Breast epithelium (tissue), 4 donors: Measurements from ENCODE around the gene FARP2. TPM values are rescaled to one million over a fixed set of nuclear protein-coding genes. Genes with fewer than 3 reads are reported as not detected.

Experiments
- DNase-seq, 2 donors: peaks; one replicate each; pipeline ENCODE4 v3.0.0-alpha.2; 2019; ENCODE audit warnings: low spot score in 2 of 2
- H3K27ac ChIP-seq, 2 donors: fragments of 200-600 bp; sonication (generic) in 1 of 2; one replicate each; pipeline ENCODE4 v1.5.1; 2016 to 2019; ENCODE audit warnings: mild to moderate bottlenecking in 1 of 2
- H3K27me3 ChIP-seq, 2 donors: fragments of 200-600 bp; sonication (generic) in 1 of 2; one replicate each; pipeline versions ENCODE4 v1.5.1 to v1.6.0; 2017 to 2019; ENCODE audit warnings: control low read depth in 1 of 2, mild to moderate bottlenecking in 1 of 2
- H3K36me3 ChIP-seq: fragments of 200-600 bp; one replicate; pipeline ENCODE4 v1.5.1; 2019
- H3K4me1 ChIP-seq, 2 donors: fragments of 200-600 bp; sonication (generic); one replicate each; pipeline ENCODE4 v1.5.1; 2016 to 2019; ENCODE audit warnings: control low read depth in 1 of 2
- H3K4me3 ChIP-seq, 3 donors: fragments of 200-600 bp; sonication (generic); 1 replicate in 2 of 3; 2 replicates in 1 of 3; pipeline ENCODE4 v1.5.1; 2016 to 2019; ENCODE audit warnings: mild to moderate bottlenecking in 3 of 3, moderate library complexity in 2 of 3
- H3K9me3 ChIP-seq, 2 donors: fragments of 200-600 bp; sonication (generic) in 1 of 2; one replicate each; pipeline ENCODE4 v1.5.1; 2016 to 2019; ENCODE audit warnings: control low read depth in 1 of 2
- POLR2A ChIP-seq: fragments of 450-650 bp; IDR thresholded peaks from one replicate; pipeline ENCODE4 v1.6.1; 2016; ENCODE audit warnings: antibody characterized with exemption, mild to moderate bottlenecking, moderate library complexity
- POLR2AphosphoS5 ChIP-seq, 3 donors: sonication (generic); formaldehyde crosslinking; IDR thresholded peaks; one replicate each; pipeline ENCODE4 v1.6.1; 2017; ENCODE audit warnings: antibody characterized with exemption in 3 of 3
- intact Hi-C: fragments of 100-400 bp; cut with DNase I; formaldehyde crosslinking; loops from one replicate; pipeline ENCODE4 v1.15.1; 2023; ENCODE audit warnings: low total_unique reads
- total RNA-seq, 3 donors: library from RNA; depleted of rRNA; stranded (reverse); fragments of >200 nt; gene quantifications; one replicate each; pipeline ENCODE4 v1.1.0, GENCODE V29; 2016
- TF ChIP-seq, protein P1 (sequence below), 3 donors: fragments of 450-650 bp; IDR thresholded peaks; one replicate each; pipeline ENCODE4 v1.5.1; 2016 to 2017; ENCODE audit warnings: antibody characterized with exemption in 3 of 3, mild to moderate bottlenecking in 3 of 3, moderate library complexity in 3 of 3

The FARP2 gene
- total RNA-seq, 3 donors from 2014 or later, result 34.4 to 43.3 (median 40.3) TPM

DNA sequence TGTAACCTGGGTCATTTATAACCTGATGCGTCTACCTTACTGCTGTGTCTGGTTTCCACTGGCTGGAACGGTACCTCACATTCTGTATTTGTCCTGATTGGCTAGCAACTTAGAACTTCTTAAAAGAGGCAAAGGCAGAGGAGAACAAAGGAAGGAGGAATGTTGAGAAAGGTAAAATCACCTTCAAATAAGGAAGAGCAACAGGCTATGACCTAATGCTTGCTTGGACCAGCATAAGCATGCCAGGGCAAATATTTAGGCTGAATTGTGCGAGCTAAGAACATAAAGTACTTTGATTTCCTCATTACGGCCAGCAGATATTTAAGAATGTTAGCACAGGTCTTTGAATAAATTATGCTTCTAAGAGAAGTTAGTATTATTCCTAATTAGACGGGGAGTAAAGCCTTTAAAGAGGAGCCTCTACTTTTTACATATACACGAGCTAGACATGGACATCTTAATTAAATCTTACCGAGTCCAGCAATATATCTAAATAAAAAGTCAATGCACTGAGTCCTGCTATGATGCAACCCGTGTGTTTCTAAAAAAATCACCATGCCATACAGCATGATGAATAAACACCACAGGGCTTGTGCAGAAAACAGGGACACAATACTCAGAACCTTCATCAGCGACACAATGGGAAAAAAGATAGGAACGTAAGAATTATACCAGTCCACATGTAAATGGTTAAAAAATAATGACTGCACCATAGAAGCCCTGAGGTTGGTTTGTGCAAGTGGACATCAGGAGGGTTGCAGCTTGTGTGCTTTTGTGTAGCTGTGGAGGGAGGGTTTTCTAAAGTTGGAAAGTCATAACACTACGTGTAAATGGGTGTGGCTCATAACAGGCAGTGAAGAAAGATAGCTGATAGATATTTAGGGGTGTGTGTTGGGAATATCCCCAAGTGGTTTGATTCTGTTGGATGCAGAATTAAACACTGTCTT lies 26.1 kb upstream of the FARP2 start:
- no peaks in the 10 kb centered on the region for H3K36me3 ChIP-seq
- H3K4me3 ChIP-seq, result no peak overlapping the region
- no peaks in the 10 kb centered on the region for H3K27me3 ChIP-seq
- peak overlapping the region; percentile 8 to 21 for H3K27ac ChIP-seq
- no peaks in the 10 kb centered on the region for H3K4me1 ChIP-seq
- DNase-seq, result no peak
- H3K9me3 ChIP-seq, result no peaks in the 10 kb centered on the region
- intact Hi-C loops, result no loop called here
- TF ChIP-seq POLR2A (no peak), POLR2AphosphoS5 (IDR thresholded peaks at IDR 0.05) (no peak)
- TF ChIP-seq, protein P1, sequence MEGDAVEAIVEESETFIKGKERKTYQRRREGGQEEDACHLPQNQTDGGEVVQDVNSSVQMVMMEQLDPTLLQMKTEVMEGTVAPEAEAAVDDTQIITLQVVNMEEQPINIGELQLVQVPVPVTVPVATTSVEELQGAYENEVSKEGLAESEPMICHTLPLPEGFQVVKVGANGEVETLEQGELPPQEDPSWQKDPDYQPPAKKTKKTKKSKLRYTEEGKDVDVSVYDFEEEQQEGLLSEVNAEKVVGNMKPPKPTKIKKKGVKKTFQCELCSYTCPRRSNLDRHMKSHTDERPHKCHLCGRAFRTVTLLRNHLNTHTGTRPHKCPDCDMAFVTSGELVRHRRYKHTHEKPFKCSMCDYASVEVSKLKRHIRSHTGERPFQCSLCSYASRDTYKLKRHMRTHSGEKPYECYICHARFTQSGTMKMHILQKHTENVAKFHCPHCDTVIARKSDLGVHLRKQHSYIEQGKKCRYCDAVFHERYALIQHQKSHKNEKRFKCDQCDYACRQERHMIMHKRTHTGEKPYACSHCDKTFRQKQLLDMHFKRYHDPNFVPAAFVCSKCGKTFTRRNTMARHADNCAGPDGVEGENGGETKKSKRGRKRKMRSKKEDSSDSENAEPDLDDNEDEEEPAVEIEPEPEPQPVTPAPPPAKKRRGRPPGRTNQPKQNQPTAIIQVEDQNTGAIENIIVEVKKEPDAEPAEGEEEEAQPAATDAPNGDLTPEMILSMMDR (IDR thresholded peaks at IDR 0.05), result no peak

DNA sequence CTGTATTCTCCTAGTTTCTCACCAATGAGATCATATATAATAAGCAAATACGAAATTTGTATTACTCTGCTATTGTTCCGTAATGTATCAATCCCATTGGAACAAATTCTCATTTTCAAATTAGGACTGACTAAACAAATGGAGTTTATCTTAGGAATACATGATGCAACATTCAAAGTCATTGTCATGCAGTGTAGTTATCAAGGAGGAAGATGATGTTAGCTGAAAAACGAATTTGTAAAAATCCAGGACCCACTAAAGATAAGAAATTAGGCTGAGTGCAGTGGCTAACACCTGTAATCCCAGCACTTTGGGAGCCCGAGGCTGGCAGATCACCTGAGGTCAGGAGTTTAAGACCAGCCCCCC lies 25.5 kb upstream of the FARP2 start:
- TF ChIP-seq, protein P1 (IDR thresholded peaks at IDR 0.05), result no peak
- TF ChIP-seq POLR2A, result no peak
- no peak for TF ChIP-seq POLR2AphosphoS5 (IDR thresholded peaks at IDR 0.05)
- no peaks in the 10 kb centered on the region for H3K9me3 ChIP-seq
- no peak overlapping the region for H3K4me3 ChIP-seq
- H3K27ac ChIP-seq, result no peak overlapping the region
- no peaks in the 10 kb centered on the region for H3K4me1 ChIP-seq
- no peak for DNase-seq
- intact Hi-C loops, result no loop called here
- no peaks in the 10 kb centered on the region for H3K27me3 ChIP-seq
- no peaks in the 10 kb centered on the region for H3K36me3 ChIP-seq

DNA sequence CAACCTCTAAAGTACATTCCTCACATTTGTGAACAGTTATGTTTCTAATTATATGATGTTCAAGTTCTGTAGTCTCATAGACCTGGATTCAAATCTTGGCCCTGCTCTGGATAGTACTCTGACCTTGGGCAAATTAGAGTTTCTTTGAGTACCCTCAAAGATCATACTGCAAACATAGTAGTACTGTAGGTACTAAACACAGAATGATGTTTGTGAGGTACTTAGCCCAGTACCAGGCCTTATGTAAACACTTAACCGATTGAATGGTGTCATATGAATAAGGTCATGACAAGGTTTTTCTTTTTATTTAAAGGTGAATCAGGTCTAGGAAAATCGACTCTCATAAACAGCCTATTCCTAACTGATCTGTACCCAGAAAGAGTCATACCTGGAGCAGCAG lies 21.3 kb upstream of the FARP2 start:
- Histone ChIP-seq H3K9me3 (no peaks in the 10 kb centered on the region), H3K36me3 (no peaks in the 10 kb centered on the region), H3K4me1 (no peaks in the 10 kb centered on the region), H3K27ac (no peak overlapping the region), H3K27me3 (no peaks in the 10 kb centered on the region), H3K4me3 (no peak overlapping the region)
- TF ChIP-seq POLR2A, result no peak
- TF ChIP-seq, protein P1 (IDR thresholded peaks at IDR 0.05), result no peak
- no peak for TF ChIP-seq POLR2AphosphoS5 (IDR thresholded peaks at IDR 0.05)
- no peak for DNase-seq
- intact Hi-C loops, result no loop called here

DNA sequence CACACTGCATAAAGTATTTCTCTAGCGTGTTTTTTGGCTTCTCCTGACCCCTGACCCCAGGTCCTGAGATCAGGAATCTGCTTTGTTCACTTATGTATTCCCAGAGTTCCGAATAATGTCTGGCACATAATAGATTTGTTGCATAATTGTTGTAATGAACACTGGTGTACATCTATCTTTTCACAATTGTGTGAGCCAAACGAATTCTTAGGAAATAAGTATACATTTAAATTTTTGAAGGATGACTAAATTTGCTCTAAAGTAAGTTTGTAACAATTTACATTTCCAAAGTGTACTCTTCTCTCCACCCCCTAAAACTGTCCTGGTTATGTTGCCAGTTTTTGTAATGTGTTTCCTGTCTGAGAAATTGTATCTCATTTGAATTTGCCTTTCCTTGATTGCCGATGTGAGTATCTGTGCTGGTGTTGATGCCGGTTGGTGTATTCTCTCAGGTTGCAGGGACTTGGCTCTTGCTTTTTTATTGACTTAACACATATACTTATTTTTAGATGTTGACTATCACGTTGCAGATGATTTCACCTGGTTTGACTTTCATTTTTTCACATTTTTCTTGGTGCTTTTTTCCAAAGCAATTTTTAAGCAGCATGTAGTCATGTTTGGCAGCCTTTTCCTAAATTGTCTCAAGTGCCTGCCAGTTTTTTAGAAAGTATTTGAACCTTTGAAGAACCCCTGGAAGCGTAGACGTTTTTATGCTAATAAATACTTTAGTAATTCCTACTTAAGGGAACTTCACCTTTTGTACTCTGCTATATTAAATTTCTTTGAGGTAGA lies 16.1 kb upstream of the FARP2 start:
- intact Hi-C loops, result no loop called here
- Histone ChIP-seq H3K36me3 (no peaks in the 10 kb centered on the region), H3K4me3 (no peak overlapping the region), H3K27me3 (no peaks in the 10 kb centered on the region), H3K9me3 (no peaks in the 10 kb centered on the region), H3K4me1 (no peaks in the 10 kb centered on the region), H3K27ac (peak overlapping the region; percentile 1 to 62)
- TF ChIP-seq POLR2A (no peak), POLR2AphosphoS5 (IDR thresholded peaks at IDR 0.05) (no peak)
- TF ChIP-seq, protein P1 (IDR thresholded peaks at IDR 0.05), result no peak
- no peak for DNase-seq

DNA sequence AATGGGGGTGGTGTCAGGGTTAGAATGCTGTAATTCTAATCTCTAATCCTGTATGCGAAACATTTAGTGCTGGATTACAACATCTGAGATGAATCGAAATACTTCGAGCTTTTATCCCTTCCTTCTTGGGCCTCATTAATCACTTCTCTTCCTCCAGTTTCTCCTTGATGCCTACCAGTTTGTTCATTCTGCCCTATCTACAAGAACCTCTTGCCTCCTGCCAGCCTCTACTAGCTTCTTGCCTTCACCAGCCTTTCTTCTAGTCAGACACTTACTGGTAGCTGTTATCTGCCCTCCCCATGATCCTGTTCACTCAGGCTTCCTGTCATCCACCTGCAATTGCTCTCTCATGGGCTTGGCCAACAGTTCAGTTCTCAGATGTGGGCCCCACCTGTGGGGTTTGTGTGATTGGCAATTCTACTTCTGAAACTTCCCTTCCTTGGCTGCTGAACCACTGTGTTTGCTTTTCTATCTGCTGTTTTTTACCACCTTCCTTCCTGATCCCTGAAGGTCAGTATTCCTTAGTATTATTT lies 15.4 kb upstream of the FARP2 start:
- no peak for DNase-seq
- Histone ChIP-seq H3K4me1 (no peaks in the 10 kb centered on the region), H3K27ac (peak overlapping the region; percentile 4 to 62), H3K27me3 (no peaks in the 10 kb centered on the region), H3K36me3 (no peaks in the 10 kb centered on the region), H3K4me3 (no peak overlapping the region), H3K9me3 (no peaks in the 10 kb centered on the region)
- TF ChIP-seq POLR2AphosphoS5 (IDR thresholded peaks at IDR 0.05) (no peak), POLR2A (no peak)
- TF ChIP-seq, protein P1 (IDR thresholded peaks at IDR 0.05), result no peak
- intact Hi-C loops, result no loop called here
